Stimulated activated CD4-positive, alpha-beta T cell treated with anti-CD3 and anti-CD28 coated beads, TNF-alpha, amount 100 ng/mL, for 4 hours (primary cell): Measurements from ENCODE around the gene SLC30A7.
"Not testable (repeated sequence)": the region's sequence is repeated elsewhere in the genome, so short reads cannot be mapped to it uniquely, and the experiment has no call there.

Experiments
- DNase-seq, 3 experiments: peaks; one replicate each; pipeline ENCODE4 v3.0.0-alpha.2; 2020; ENCODE audit warnings: low read depth in 3 of 3

The SLC30A7 gene

GRCh38 chr1:100895540-100896480, at the start of gene SLC30A7:
Gene SLC30A7 (plus strand): TSS chr1:100896090. CDS start chr1:100896263, 173 bp downstream.
- peak; percentile 96 to 97 (median 96) for DNase-seq

GRCh38 chr1:100847361-100848082, 48.4 kb upstream of the SLC30A7 start:
- no peak for DNase-seq

- no peak for DNase-seq
Measured at GRCh38 chr1:100851726-100852125, 44.2 kb upstream of the SLC30A7 start.

- no peak for DNase-seq
Measured at GRCh38 chr1:100852976-100853375, 42.9 kb upstream of the SLC30A7 start.

GRCh38 chr1:100855116-100855515, 40.8 kb upstream of the SLC30A7 start:
- not testable (repeated sequence) for DNase-seq

GRCh38 chr1:100860397-100860991, 35.4 kb upstream of the SLC30A7 start:
- DNase-seq, result no peak

GRCh38 chr1:100861379-100861778, 34.5 kb upstream of the SLC30A7 start:
- no peak for DNase-seq

- no peak for DNase-seq
Measured at GRCh38 chr1:100862591-100862990, 33.3 kb upstream of the SLC30A7 start.

- DNase-seq, result no peak
Measured at GRCh38 chr1:100866041-100866900, 29.6 kb upstream of the SLC30A7 start.

GRCh38 chr1:100866901-100867206, 29.0 kb upstream of the SLC30A7 start:
- DNase-seq, result no peak

GRCh38 chr1:100868364-100868995, 27.4 kb upstream of the SLC30A7 start:
- no peak for DNase-seq

GRCh38 chr1:100869996-100870395, 25.9 kb upstream of the SLC30A7 start:
- no peak for DNase-seq

- no peak for DNase-seq
Measured at GRCh38 chr1:100874433-100874832, 21.5 kb upstream of the SLC30A7 start.

- no peak for DNase-seq
Measured at GRCh38 chr1:100875228-100875627, 20.7 kb upstream of the SLC30A7 start.

GRCh38 chr1:100876291-100876690, 19.6 kb upstream of the SLC30A7 start:
- no peak for DNase-seq

- no peak for DNase-seq
Measured at GRCh38 chr1:100879422-100879821, 16.5 kb upstream of the SLC30A7 start.

- DNase-seq, result no peak
Measured at GRCh38 chr1:100881687-100882086, 14.2 kb upstream of the SLC30A7 start.

- DNase-seq, result no peak
Measured at GRCh38 chr1:100882698-100883097, 13.2 kb upstream of the SLC30A7 start.

- no peak for DNase-seq
Measured at GRCh38 chr1:100883963-100884362, 11.9 kb upstream of the SLC30A7 start.

GRCh38 chr1:100889007-100889406, 6.9 kb upstream of the SLC30A7 start:
- not testable (repeated sequence) for DNase-seq

- not testable (repeated sequence) for DNase-seq
Measured at GRCh38 chr1:100889869-100890482, 5.9 kb upstream of the SLC30A7 start.
